Hepatocyte (in vitro differentiated cells): ENCODE results near the gene CC2D2A.

ENCODE experiments used
- EZH2 ChIP-seq: fragments of 200-600 bp; sonication (generic); IDR thresholded peaks from 2 replicates; pipeline ENCODE4 v1.6.1; 2016; ENCODE audit warnings: antibody characterized with exemption, mild to moderate bottlenecking, borderline replicate concordance
- TF ChIP-seq, protein P1 (sequence below): fragments of 200-600 bp; sonication (generic); IDR thresholded peaks from 2 replicates; pipeline ENCODE4 v1.5.1; 2016; ENCODE audit warnings: antibody characterized with exemption, mild to moderate bottlenecking; ENCODE audit not compliant: poor library complexity

DNA sequence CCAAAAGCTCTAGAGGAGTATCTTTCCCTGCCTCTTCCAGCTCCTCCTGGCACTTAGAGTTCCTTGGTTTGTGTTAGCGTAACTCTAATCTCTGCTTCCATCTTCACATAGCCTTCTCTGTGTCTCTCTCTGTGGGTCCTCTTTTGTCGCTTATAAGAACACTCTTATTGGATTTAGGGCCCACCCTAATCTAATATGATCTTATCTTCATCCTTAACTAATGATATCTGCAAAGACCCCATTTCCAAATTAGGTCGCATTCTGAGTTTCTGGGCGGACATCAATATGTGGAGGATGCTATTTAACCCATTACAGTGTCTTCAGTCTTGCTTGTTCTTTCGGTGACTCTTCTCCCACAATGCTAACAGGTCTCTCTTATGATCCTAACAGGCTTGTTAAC is 72.3 kb downstream of the CC2D2A start:
- TF ChIP-seq EZH2 = no peak
- TF ChIP-seq, protein P1, sequence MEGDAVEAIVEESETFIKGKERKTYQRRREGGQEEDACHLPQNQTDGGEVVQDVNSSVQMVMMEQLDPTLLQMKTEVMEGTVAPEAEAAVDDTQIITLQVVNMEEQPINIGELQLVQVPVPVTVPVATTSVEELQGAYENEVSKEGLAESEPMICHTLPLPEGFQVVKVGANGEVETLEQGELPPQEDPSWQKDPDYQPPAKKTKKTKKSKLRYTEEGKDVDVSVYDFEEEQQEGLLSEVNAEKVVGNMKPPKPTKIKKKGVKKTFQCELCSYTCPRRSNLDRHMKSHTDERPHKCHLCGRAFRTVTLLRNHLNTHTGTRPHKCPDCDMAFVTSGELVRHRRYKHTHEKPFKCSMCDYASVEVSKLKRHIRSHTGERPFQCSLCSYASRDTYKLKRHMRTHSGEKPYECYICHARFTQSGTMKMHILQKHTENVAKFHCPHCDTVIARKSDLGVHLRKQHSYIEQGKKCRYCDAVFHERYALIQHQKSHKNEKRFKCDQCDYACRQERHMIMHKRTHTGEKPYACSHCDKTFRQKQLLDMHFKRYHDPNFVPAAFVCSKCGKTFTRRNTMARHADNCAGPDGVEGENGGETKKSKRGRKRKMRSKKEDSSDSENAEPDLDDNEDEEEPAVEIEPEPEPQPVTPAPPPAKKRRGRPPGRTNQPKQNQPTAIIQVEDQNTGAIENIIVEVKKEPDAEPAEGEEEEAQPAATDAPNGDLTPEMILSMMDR = no peak
